GM23338 (cell line): Measurements from ENCODE around the gene AKR1C8.

Experiments used
- EZH2 ChIP-seq: fragments of 200-600 bp; sonication (generic); IDR thresholded peaks from one replicate; pipeline ENCODE4 v1.8.0; 2017; ENCODE audit warnings: antibody characterized with exemption, mild to moderate bottlenecking, low read depth; ENCODE audit not compliant: unreplicated experiment
- POLR2AphosphoS5 ChIP-seq: IDR thresholded peaks from 2 replicates; pipeline ENCODE4 v1.6.1; 2016; ENCODE audit warnings: antibody characterized with exemption, low read depth
- TF ChIP-seq, protein P1 (sequence below), 2 experiments: fragments of 200-600 bp in 1 of 2; sonication (generic) in 1 of 2; conservative IDR thresholded peaks; 2 replicates each; pipeline versions ENCODE4 v1.5.1 to v1.6.1; 2016 to 2017; ENCODE audit warnings: antibody characterized with exemption in 2 of 2, low read depth in 2 of 2, mild to moderate bottlenecking in 2 of 2, moderate library complexity in 1 of 2

DNA sequence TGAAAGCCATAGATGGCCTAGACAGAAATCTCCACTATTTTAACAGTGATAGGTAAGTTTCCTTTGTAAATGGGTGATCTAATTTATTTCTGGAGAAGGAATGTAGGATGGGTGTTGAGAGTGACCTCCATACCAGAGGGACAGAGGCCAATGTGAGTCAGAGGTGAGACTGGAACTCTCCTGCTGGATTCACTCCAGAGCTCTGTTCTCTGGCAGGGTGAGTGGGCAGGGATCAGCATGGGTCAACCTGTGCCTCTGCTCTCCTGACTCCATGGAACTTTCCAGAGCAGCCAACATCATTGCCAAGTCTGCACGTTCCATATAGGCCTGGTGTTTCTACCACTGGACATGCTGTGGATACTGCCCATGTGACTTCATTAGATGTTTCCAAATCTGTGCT lies 79.3 kb downstream of the AKR1C8 start:
- TF ChIP-seq POLR2AphosphoS5 (no peak), EZH2 (no peak)
- TF ChIP-seq, protein P1, sequence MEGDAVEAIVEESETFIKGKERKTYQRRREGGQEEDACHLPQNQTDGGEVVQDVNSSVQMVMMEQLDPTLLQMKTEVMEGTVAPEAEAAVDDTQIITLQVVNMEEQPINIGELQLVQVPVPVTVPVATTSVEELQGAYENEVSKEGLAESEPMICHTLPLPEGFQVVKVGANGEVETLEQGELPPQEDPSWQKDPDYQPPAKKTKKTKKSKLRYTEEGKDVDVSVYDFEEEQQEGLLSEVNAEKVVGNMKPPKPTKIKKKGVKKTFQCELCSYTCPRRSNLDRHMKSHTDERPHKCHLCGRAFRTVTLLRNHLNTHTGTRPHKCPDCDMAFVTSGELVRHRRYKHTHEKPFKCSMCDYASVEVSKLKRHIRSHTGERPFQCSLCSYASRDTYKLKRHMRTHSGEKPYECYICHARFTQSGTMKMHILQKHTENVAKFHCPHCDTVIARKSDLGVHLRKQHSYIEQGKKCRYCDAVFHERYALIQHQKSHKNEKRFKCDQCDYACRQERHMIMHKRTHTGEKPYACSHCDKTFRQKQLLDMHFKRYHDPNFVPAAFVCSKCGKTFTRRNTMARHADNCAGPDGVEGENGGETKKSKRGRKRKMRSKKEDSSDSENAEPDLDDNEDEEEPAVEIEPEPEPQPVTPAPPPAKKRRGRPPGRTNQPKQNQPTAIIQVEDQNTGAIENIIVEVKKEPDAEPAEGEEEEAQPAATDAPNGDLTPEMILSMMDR (conservative IDR thresholded peaks at IDR 0.05; ENCODE audit: low read depth in 2 of 2) = no peak
